HEK293 (cell line): ENCODE data around the gene MAL.

Experiments
- SETDB1 ChIP-seq: IDR thresholded peaks from one replicate; pipeline ENCODE4 v1.6.1; 2017; ENCODE audit warnings: mild to moderate bottlenecking, low read length, moderate library complexity, mixed read lengths; ENCODE audit not compliant: insufficient read length
- SP2 ChIP-seq: fragments of 450-650 bp; formaldehyde crosslinking; IDR thresholded peaks from 2 replicates; pipeline ENCODE4 v1.5.1; 2016; ENCODE audit warnings: missing biosample characterization, missing genetic modification characterization
- TCF7L2 ChIP-seq: IDR thresholded peaks from 2 replicates; pipeline ENCODE4 v1.6.1; 2011; ENCODE audit warnings: low read depth, mild to moderate bottlenecking, inconsistent platforms, low read length, moderate library complexity, borderline replicate concordance
- ZNF311 ChIP-seq: fragments of 450-650 bp; formaldehyde crosslinking; IDR thresholded peaks from 2 replicates; pipeline ENCODE4 v1.5.1; 2017; ENCODE audit warnings: missing biosample characterization, missing genetic modification characterization, borderline replicate concordance
- ZNF501 ChIP-seq: fragments of 450-650 bp; formaldehyde crosslinking; IDR thresholded peaks from 2 replicates; pipeline ENCODE4 v1.5.1; 2016; ENCODE audit warnings: missing biosample characterization, missing genetic modification characterization
- TF ChIP-seq, protein P1 (sequence below): fragments of 450-650 bp; formaldehyde crosslinking; IDR thresholded peaks from 2 replicates; pipeline ENCODE4 v1.5.1; 2016; ENCODE audit warnings: missing biosample characterization, missing genetic modification characterization
- TF ChIP-seq, protein P2 (sequence below): fragments of 450-650 bp; formaldehyde crosslinking; IDR thresholded peaks from 2 replicates; pipeline ENCODE4 v1.5.1; 2016; ENCODE audit warnings: missing biosample characterization, missing genetic modification characterization, low read depth
- TF ChIP-seq, protein P3 (sequence below): fragments of 450-650 bp; formaldehyde crosslinking; IDR thresholded peaks from 2 replicates; pipeline ENCODE4 v1.5.1; 2016; ENCODE audit warnings: missing biosample characterization, missing genetic modification characterization, borderline replicate concordance
- TF ChIP-seq, protein P4 (sequence below): fragments of 450-650 bp; formaldehyde crosslinking; IDR thresholded peaks from 2 replicates; pipeline ENCODE4 v1.5.1; 2017; ENCODE audit warnings: missing biosample characterization, missing genetic modification characterization

DNA sequence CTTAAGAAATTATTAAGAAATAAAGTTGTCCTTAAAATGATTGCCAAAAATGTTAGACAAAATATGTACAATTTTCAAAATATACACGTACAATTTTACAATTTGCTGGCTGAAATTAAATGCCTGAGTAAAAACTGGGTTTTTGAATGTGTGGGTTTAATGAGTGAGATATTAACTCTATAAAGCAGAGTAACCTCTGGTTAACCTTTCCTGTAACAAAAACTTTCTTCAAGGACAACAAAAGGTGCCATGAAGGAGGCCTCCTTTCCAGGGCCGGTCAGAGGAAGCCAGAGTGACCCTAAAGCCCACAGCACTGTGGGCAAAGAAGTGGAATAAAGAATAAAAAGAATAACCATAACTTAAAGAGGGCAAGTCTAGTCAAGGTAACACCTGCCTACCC, 16.5 kb upstream of the MAL start:
- TF ChIP-seq, protein P1, sequence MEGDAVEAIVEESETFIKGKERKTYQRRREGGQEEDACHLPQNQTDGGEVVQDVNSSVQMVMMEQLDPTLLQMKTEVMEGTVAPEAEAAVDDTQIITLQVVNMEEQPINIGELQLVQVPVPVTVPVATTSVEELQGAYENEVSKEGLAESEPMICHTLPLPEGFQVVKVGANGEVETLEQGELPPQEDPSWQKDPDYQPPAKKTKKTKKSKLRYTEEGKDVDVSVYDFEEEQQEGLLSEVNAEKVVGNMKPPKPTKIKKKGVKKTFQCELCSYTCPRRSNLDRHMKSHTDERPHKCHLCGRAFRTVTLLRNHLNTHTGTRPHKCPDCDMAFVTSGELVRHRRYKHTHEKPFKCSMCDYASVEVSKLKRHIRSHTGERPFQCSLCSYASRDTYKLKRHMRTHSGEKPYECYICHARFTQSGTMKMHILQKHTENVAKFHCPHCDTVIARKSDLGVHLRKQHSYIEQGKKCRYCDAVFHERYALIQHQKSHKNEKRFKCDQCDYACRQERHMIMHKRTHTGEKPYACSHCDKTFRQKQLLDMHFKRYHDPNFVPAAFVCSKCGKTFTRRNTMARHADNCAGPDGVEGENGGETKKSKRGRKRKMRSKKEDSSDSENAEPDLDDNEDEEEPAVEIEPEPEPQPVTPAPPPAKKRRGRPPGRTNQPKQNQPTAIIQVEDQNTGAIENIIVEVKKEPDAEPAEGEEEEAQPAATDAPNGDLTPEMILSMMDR (tag by site-specific recombination) = no peak
- TF ChIP-seq, protein P2, sequence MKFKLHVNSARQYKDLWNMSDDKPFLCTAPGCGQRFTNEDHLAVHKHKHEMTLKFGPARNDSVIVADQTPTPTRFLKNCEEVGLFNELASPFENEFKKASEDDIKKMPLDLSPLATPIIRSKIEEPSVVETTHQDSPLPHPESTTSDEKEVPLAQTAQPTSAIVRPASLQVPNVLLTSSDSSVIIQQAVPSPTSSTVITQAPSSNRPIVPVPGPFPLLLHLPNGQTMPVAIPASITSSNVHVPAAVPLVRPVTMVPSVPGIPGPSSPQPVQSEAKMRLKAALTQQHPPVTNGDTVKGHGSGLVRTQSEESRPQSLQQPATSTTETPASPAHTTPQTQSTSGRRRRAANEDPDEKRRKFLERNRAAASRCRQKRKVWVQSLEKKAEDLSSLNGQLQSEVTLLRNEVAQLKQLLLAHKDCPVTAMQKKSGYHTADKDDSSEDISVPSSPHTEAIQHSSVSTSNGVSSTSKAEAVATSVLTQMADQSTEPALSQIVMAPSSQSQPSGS (tag by site-specific recombination) = no peak
- TF ChIP-seq ZNF501 (no peak), TCF7L2 (no peak), SP2 (tag by site-specific recombination) (no peak), SETDB1 (no peak), ZNF311 (tag by site-specific recombination) (no peak)
- TF ChIP-seq, protein P3, sequence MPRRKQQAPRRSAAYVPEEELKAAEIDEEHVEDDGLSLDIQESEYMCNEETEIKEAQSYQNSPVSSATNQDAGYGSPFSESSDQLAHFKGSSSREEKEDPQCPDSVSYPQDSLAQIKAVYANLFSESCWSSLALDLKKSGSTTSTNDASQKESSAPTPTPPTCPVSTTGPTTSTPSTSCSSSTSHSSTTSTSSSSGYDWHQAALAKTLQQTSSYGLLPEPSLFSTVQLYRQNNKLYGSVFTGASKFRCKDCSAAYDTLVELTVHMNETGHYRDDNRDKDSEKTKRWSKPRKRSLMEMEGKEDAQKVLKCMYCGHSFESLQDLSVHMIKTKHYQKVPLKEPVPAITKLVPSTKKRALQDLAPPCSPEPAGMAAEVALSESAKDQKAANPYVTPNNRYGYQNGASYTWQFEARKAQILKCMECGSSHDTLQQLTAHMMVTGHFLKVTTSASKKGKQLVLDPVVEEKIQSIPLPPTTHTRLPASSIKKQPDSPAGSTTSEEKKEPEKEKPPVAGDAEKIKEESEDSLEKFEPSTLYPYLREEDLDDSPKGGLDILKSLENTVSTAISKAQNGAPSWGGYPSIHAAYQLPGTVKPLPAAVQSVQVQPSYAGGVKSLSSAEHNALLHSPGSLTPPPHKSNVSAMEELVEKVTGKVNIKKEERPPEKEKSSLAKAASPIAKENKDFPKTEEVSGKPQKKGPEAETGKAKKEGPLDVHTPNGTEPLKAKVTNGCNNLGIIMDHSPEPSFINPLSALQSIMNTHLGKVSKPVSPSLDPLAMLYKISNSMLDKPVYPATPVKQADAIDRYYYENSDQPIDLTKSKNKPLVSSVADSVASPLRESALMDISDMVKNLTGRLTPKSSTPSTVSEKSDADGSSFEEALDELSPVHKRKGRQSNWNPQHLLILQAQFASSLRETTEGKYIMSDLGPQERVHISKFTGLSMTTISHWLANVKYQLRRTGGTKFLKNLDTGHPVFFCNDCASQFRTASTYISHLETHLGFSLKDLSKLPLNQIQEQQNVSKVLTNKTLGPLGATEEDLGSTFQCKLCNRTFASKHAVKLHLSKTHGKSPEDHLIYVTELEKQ (tag by site-specific recombination) = no peak
- TF ChIP-seq, protein P4, sequence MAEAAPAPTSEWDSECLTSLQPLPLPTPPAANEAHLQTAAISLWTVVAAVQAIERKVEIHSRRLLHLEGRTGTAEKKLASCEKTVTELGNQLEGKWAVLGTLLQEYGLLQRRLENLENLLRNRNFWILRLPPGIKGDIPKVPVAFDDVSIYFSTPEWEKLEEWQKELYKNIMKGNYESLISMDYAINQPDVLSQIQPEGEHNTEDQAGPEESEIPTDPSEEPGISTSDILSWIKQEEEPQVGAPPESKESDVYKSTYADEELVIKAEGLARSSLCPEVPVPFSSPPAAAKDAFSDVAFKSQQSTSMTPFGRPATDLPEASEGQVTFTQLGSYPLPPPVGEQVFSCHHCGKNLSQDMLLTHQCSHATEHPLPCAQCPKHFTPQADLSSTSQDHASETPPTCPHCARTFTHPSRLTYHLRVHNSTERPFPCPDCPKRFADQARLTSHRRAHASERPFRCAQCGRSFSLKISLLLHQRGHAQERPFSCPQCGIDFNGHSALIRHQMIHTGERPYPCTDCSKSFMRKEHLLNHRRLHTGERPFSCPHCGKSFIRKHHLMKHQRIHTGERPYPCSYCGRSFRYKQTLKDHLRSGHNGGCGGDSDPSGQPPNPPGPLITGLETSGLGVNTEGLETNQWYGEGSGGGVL (tag by site-specific recombination) = no peak
